HepG2 (cell line): ENCODE measurements around the gene NXPH4. TPM values are rescaled to one million over a fixed set of nuclear protein-coding genes. Genes with fewer than 3 reads are reported as not detected.

Experiments
- ATAC-seq: fragments of 200-7000 bp; cut with Tn5 transposase; 3 replicates; pipeline ENCODE4 v1.9.1; 2020; ENCODE audit warnings: mild to moderate bottlenecking, moderate library complexity
- BruUV-seq: library from RNA; stranded (reverse); fragments of 400-500 nt; replicated peaks from 2 replicates; lab custom pipeline; 2021; lab: Mats Ljungman, UMichigan
- CTCF ChIA-PET: fragments of 300-600 bp; formaldehyde crosslinking; extraction: SDS; loops from one replicate; lab custom pipeline; 2021; ENCODE audit warnings: low total read pairs, inconsistent platforms, low intra/inter-chr PET ratio; lab: Yijun Ruan, JAX
- POLR2A ChIA-PET: fragments of 350-600 bp; sonication (Branson Sonifier 250); formaldehyde crosslinking; loops from one replicate; lab custom pipeline; 2020; ENCODE audit warnings: antibody characterized with exemption, inconsistent platforms; lab: Yijun Ruan, JAX
- DNase-seq: peaks from one replicate; pipeline ENCODE4 v3.0.0-alpha.2; 2015; ENCODE audit warnings: low spot score
- FAIRE-seq: peaks from 3 replicates; lab custom pipeline; 2011; peaks lifted over from hg19 to GRCh38; lab: Jason Lieb, UNC
- H2AFZ ChIP-seq: one replicate; pipeline ENCODE4 v1.6.1; 2011; ENCODE audit warnings: low read length, inconsistent platforms
- H3K27ac ChIP-seq: fragments of 300-600 bp; 3 replicates; pipeline ENCODE4 v1.8.0; 2011; ENCODE audit warnings: mixed run types, mild to moderate bottlenecking, mixed read lengths, low read length, inconsistent platforms; ENCODE audit not compliant: insufficient read depth; ENCODE audit errors: extremely low read length
- H3K27me3 ChIP-seq, 2 experiments: fragments of 200-600 bp in 1 of 2; 2 replicates in 1 of 2; 3 replicates in 1 of 2; pipeline versions ENCODE4 v1.6.0 to v1.8.0; 2011; ENCODE audit warnings: low read length in 2 of 2, mild to moderate bottlenecking in 2 of 2, moderate library complexity in 2 of 2, inconsistent platforms in 1 of 2; ENCODE audit not compliant: insufficient read depth in 2 of 2, control insufficient read depth in 1 of 2
- H3K36me3 ChIP-seq, 2 experiments: fragments of 200-600 bp in 1 of 2; replicated peaks in 1 of 2; 2 replicates in 1 of 2; 3 replicates in 1 of 2; pipeline versions ENCODE4 v1.5.1 to v1.8.0; 2011; ENCODE audit warnings: low read length in 2 of 2, inconsistent platforms in 1 of 2; ENCODE audit not compliant: insufficient read depth in 2 of 2, control insufficient read depth in 1 of 2
- H3K4me1 ChIP-seq: 2 replicates; pipeline ENCODE4 v1.5.1; 2012; ENCODE audit warnings: low read length, inconsistent platforms; ENCODE audit not compliant: insufficient read depth
- H3K4me2 ChIP-seq: 2 replicates; pipeline ENCODE4 v1.6.0; 2011; ENCODE audit warnings: low read depth, low read length, inconsistent platforms
- H3K4me3 ChIP-seq, 3 experiments: fragments of 200-600 bp in 1 of 3; sonication (generic), shearing (Covaris generic) in 1 of 3; replicated peaks in 1 of 3; 2 replicates each; pipeline ENCODE4 v1.5.1; 2011 to 2016; ENCODE audit warnings: low read length in 3 of 3, inconsistent platforms in 2 of 3, low read depth in 2 of 3, mild to moderate bottlenecking in 2 of 3, control low read depth in 1 of 3, mixed read lengths in 1 of 3; ENCODE audit not compliant: insufficient read depth in 1 of 3
- H3K79me2 ChIP-seq: one replicate; pipeline ENCODE4 v1.6.1; 2011; ENCODE audit warnings: low read length, inconsistent platforms; ENCODE audit not compliant: insufficient read depth
- H3K9ac ChIP-seq: 2 replicates; pipeline ENCODE4 v1.6.0; 2011; ENCODE audit warnings: mild to moderate bottlenecking, low read depth, low read length, inconsistent platforms; ENCODE audit not compliant: insufficient read depth
- H3K9me3 ChIP-seq: 2 replicates; pipeline ENCODE4 v1.5.1; 2012; ENCODE audit warnings: mild to moderate bottlenecking, low read length
- H4K20me1 ChIP-seq: 2 replicates; pipeline ENCODE4 v1.6.0; 2011; ENCODE audit warnings: inconsistent platforms, mild to moderate bottlenecking, low read length, moderate library complexity; ENCODE audit not compliant: insufficient read depth
- BCL6 ChIP-seq: IDR thresholded peaks from 2 replicates; pipeline ENCODE4 v1.6.1; 2016; ENCODE audit warnings: missing genetic modification reagents, missing compliant biosample characterization
- CENPT ChIP-seq: sonication (generic); formaldehyde crosslinking; IDR thresholded peaks from 2 replicates; pipeline ENCODE4 v1.8.0; 2022; ENCODE audit warnings: low read depth, mild to moderate bottlenecking, moderate library complexity, missing genetic modification reagents
- KDM2A ChIP-seq: sonication (generic); formaldehyde crosslinking; IDR thresholded peaks from 2 replicates; pipeline ENCODE4 v1.4.0; 2020; ENCODE audit warnings: low read depth, missing genetic modification reagents, borderline replicate concordance
- SUZ12 ChIP-seq: fragments of 150-350 bp; IDR thresholded peaks from 2 replicates; pipeline ENCODE4 v1.6.1; 2014; ENCODE audit warnings: low read depth, low read length
- ZBTB20 ChIP-seq: sonication (generic); formaldehyde crosslinking; IDR thresholded peaks from 2 replicates; pipeline ENCODE4 v1.8.1; 2023; ENCODE audit warnings: missing genetic modification reagents, low read depth, mild to moderate bottlenecking, borderline replicate concordance
- ZMYM2 ChIP-seq: sonication (generic); formaldehyde crosslinking; IDR thresholded peaks from 2 replicates; pipeline ENCODE4 v1.8.0; 2022; ENCODE audit warnings: mild to moderate bottlenecking, missing genetic modification reagents
- ZNF224 ChIP-seq: sonication (generic); formaldehyde crosslinking; IDR thresholded peaks from 2 replicates; pipeline ENCODE4 v1.5.0; 2020; ENCODE audit warnings: mild to moderate bottlenecking, missing genetic modification reagents
- ZNF275 ChIP-seq: sonication (generic); formaldehyde crosslinking; IDR thresholded peaks from 2 replicates; pipeline ENCODE4 v1.8.0; 2022; ENCODE audit warnings: missing genetic modification reagents, mild to moderate bottlenecking, inconsistent platforms, borderline replicate concordance
- ZNF335 ChIP-seq: sonication (generic); formaldehyde crosslinking; IDR thresholded peaks from 2 replicates; pipeline ENCODE4 v1.4.0; 2020; ENCODE audit warnings: missing genetic modification reagents
- ZNF800 ChIP-seq: sonication (generic); formaldehyde crosslinking; IDR thresholded peaks from 2 replicates; pipeline ENCODE4 v1.4.0; 2020; ENCODE audit warnings: missing genetic modification reagents
- WGBS: methylation state at CpG from one replicate; pipeline ENCODE4 v1.1.6; 2017; ENCODE audit warnings: low lambda C conversion rate; 5-methylcytosine and 5-hydroxymethylcytosine counted together
- in situ Hi-C: cut with HindIII; loops from 2 replicates; pipeline ENCODE4 v1.10.0; 2017; ENCODE audit warnings: low pct_unique_long_range_greater_than_20kb; ENCODE audit not compliant: extremely low pct_ligation_motif_present
- intact Hi-C: fragments of 100-400 bp; cut with micrococcal nuclease; formaldehyde crosslinking; loops from one replicate; pipeline ENCODE4 v1.10.0; 2022; ENCODE audit not compliant: unreplicated experiment
- polyA plus RNA-seq, 8 experiments: library from polyadenylated mRNA; depleted of rRNA in 3 of 8; stranded (reverse) in 7 of 8; unstranded in 1 of 8; fragments of >200 nt; fragmentation: Illumina TruSeq in 4 of 8; extraction: Trizol in 4 of 8; gene quantifications; 2 replicates each; pipeline versions ENCODE4 v1.2.1 to v1.2.3, GENCODE V29; 2011 to 2016; ENCODE audit warnings: low read depth in 4 of 8, missing spikeins in 1 of 8, mixed read lengths in 1 of 8; ENCODE audit not compliant: insufficient read depth in 1 of 8
- total RNA-seq, 5 experiments: library from RNA; depleted of rRNA; stranded (reverse); fragments of >200 nt; fragmentation: Illumina TruSeq; extraction: Trizol; gene quantifications; 2 replicates each; pipeline ENCODE4 v1.2.3, GENCODE V29; 2016; ENCODE audit warnings: low read depth in 1 of 5
- TF ChIP-seq, protein P1 (sequence below): sonication (generic); formaldehyde crosslinking; IDR thresholded peaks from 2 replicates; pipeline ENCODE4 v1.5.0; 2020; ENCODE audit warnings: missing genetic modification reagents

NXPH4 gene
- total and polyA plus RNA-seq, 2 of the 13 experiments (the other 11 are each of a cell fraction or from before 2014, with no cell fraction given) = 0.13 TPM; not detected in 1

DNA sequence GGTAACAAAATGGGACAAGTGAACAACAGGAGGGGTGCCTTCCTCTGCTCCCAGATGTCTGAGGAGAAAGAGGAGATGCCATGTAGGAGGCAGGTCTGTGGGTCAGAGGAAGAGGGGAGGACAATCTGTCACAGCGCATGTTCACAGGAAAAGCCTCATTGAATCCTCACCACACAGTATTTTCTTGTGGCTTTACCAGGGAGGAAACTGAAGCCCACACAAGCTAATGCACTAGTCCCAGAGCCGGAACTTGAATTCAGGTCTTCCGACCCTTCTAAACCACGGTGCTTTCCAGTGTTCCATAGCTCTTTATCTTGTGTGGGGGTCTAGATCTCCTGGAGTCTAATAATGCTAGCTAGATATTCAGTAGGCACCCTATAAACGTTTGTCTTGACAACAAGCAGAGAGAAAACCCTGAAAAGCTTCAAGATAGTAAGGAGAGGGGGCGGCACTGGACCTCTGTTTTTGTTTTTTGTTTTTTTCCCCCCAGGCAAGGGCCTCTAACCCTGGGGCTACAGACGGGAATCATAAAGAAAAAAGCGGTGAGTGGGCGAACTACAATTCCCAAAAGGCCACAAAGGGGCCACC is 12.5 kb downstream of the NXPH4 start:
- Histone ChIP-seq H3K27me3 (peaks cover 2 to 26% of the 10 kb centered on the region in 2 experiments; a peak in 4 of 5 replicates), H4K20me1 (peaks cover 9% of the 10 kb centered on the region; the same call in 1 of the 2 replicates), H3K4me3 (peak overlapping the region; percentile 71 to 82 (median 75)), H3K79me2 (peaks cover 33% of the 10 kb centered on the region), H3K4me1 (peaks cover 81% of the 10 kb centered on the region), H3K4me2 (peak overlapping the region; percentile 97), H3K9me3 (no peaks in the 10 kb centered on the region), H2AFZ (peak overlapping the region; percentile 51), H3K36me3 (peaks cover 20 to 30% of the 10 kb centered on the region in 2 experiments), H3K27ac (peak overlapping the region; percentile 95), H3K9ac (peak overlapping the region; percentile 95)
- peak; percentile 28 for FAIRE-seq
- BruUV-seq = TSS peak; percentile 91
- DNase-seq = no peak
- in situ Hi-C loops (no loop called here), intact Hi-C loops (loop anchor here (1.0 kb wide), 1 partner anchor 99 kb away; no protein-coding TSS in a partner anchor)
- no peak for ATAC-seq
- ChIA-PET POLR2A (interaction anchor here (0.8 to 3.2 kb wide), 19 partner anchors 7 to 291 kb away, joined by 3 to 116 read pairs (median 8); partner anchors contain the start of genes DDIT3, INHBE, LRP1 and NEMP1), CTCF (interaction anchor here (8.7 kb wide), 1 partner anchor 10 kb away, joined by 87 read pairs; a partner anchor contains a TSS)
- WGBS = 2% methylated on average over 9 of the region's 9 CpGs
- no peak for TF ChIP-seq ZNF275
- TF ChIP-seq BCL6 (CRISPR knock-in tag) = no peak
- TF ChIP-seq KDM2A (CRISPR knock-in tag) = no peak
- TF ChIP-seq ZNF224 = no peak
- no peak for TF ChIP-seq CENPT (CRISPR knock-in tag)
- TF ChIP-seq, protein P1, sequence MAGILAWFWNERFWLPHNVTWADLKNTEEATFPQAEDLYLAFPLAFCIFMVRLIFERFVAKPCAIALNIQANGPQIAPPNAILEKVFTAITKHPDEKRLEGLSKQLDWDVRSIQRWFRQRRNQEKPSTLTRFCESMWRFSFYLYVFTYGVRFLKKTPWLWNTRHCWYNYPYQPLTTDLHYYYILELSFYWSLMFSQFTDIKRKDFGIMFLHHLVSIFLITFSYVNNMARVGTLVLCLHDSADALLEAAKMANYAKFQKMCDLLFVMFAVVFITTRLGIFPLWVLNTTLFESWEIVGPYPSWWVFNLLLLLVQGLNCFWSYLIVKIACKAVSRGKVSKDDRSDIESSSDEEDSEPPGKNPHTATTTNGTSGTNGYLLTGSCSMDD (CRISPR knock-in tag) = no peak
- TF ChIP-seq ZNF335 (CRISPR knock-in tag) = peak; percentile 12; the same call in 1 of the 2 replicates
- no peak for TF ChIP-seq ZBTB20 (CRISPR knock-in tag)
- no peak for TF ChIP-seq ZMYM2 (CRISPR knock-in tag)
- peak; percentile 50 for TF ChIP-seq SUZ12
- TF ChIP-seq ZNF800 (CRISPR knock-in tag) = peak; percentile 35; the same call in 1 of the 2 replicates
